IMR-90 (cell line): ENCODE results near the gene PGBD5. TPM values are rescaled to one million over a fixed set of nuclear protein-coding genes. Genes with fewer than 3 reads are reported as not detected.

ENCODE experiments used
- ATAC-seq: fragments of 200-7000 bp; cut with Tn5 transposase; 2 replicates; pipeline ENCODE4 v1.9.1; 2020; ENCODE audit warnings: low read depth, mild to moderate bottlenecking, moderate library complexity
- BruUV-seq: library from RNA; stranded (reverse); fragments of 400-500 nt; replicated peaks from 2 replicates; lab custom pipeline; 2021; lab: Mats Ljungman, UMichigan
- CTCF ChIA-PET: fragments of 300-600 bp; formaldehyde crosslinking; extraction: SDS; loops from one replicate; lab custom pipeline; 2021; ENCODE audit warnings: antibody characterized with exemption; lab: Yijun Ruan, JAX
- POLR2A ChIA-PET: fragments of 300-600 bp; sonication (Branson Sonifier 250); formaldehyde crosslinking; loops from one replicate; lab custom pipeline; 2022; ENCODE audit warnings: antibody characterized with exemption; ENCODE audit not compliant: unreplicated experiment; lab: Charles Lee
- DNase-seq: peaks from one replicate; pipeline ENCODE4 v3.0.0; 2013
- H2AFZ ChIP-seq: replicated peaks from 2 replicates; pipeline ENCODE3; 2013; ENCODE audit warnings: low read length, mild to moderate bottlenecking; ENCODE audit not compliant: poor library complexity
- H2AK5ac ChIP-seq: 2 replicates; pipeline ENCODE4 v1.6.1; 2013; ENCODE audit warnings: low read depth, low read length, inconsistent platforms
- H2AK9ac ChIP-seq: replicated peaks from 2 replicates; pipeline ENCODE3; 2013; ENCODE audit warnings: mild to moderate bottlenecking, low read depth, low read length, moderate library complexity; ENCODE audit not compliant: poor library complexity
- H2BK120ac ChIP-seq: 2 replicates; pipeline ENCODE4 v1.6.1; 2013; ENCODE audit warnings: low read depth, low read length, inconsistent platforms
- H2BK15ac ChIP-seq: 3 replicates; pipeline ENCODE4 v1.6.1; 2013; ENCODE audit warnings: low read depth, low read length, inconsistent platforms
- H2BK20ac ChIP-seq: 2 replicates; pipeline ENCODE4 v1.6.1; 2013; ENCODE audit warnings: low read depth, mild to moderate bottlenecking, inconsistent platforms, low read length, moderate library complexity
- H2BK5ac ChIP-seq: 2 replicates; pipeline ENCODE4 v1.6.1; 2013; ENCODE audit warnings: mild to moderate bottlenecking, low read depth, low read length, inconsistent platforms; ENCODE audit not compliant: poor library complexity, severe bottlenecking
- H3K14ac ChIP-seq: replicated peaks from 2 replicates; pipeline ENCODE4 v1.6.1; 2013; ENCODE audit warnings: low read depth, low read length, inconsistent platforms
- H3K18ac ChIP-seq: 2 replicates; pipeline ENCODE4 v1.6.1; 2013; ENCODE audit warnings: low read depth, low read length, control low read depth
- H3K23ac ChIP-seq: 2 replicates; pipeline ENCODE4 v1.6.1; 2013; ENCODE audit warnings: low read depth, low read length, inconsistent platforms
- H3K27ac ChIP-seq: 2 replicates; pipeline ENCODE4 v1.5.1; 2013; ENCODE audit warnings: mild to moderate bottlenecking, control low read depth, low read length; ENCODE audit not compliant: insufficient read depth
- H3K27me3 ChIP-seq: 2 replicates; pipeline ENCODE4 v1.6.1; 2013; ENCODE audit warnings: low read length; ENCODE audit not compliant: control insufficient read depth, insufficient read depth
- H3K36me3 ChIP-seq: 2 replicates; pipeline ENCODE4 v1.6.1; 2013; ENCODE audit warnings: low read length, mixed read lengths; ENCODE audit not compliant: control insufficient read depth, insufficient read depth
- H3K4ac ChIP-seq: 2 replicates; pipeline ENCODE4 v1.6.1; 2013; ENCODE audit warnings: low read depth, low read length, inconsistent platforms
- H3K4me1 ChIP-seq: 2 replicates; pipeline ENCODE4 v1.6.1; 2013; ENCODE audit warnings: low read length, mixed read lengths; ENCODE audit not compliant: control insufficient read depth, insufficient read depth
- H3K4me2 ChIP-seq: 2 replicates; pipeline ENCODE4 v1.6.1; 2013; ENCODE audit warnings: low read depth, mild to moderate bottlenecking, control low read depth, low read length, moderate library complexity
- H3K4me3 ChIP-seq: 2 replicates; pipeline ENCODE4 v1.5.1; 2013; ENCODE audit warnings: low read depth, mild to moderate bottlenecking, control low read depth, low read length, moderate library complexity; ENCODE audit not compliant: insufficient read depth
- H3K56ac ChIP-seq: 2 replicates; pipeline ENCODE4 v1.6.1; 2013; ENCODE audit warnings: low read length, inconsistent platforms; ENCODE audit not compliant: insufficient read depth; ENCODE audit errors: extremely low read depth
- H3K79me1 ChIP-seq, 2 experiments: 2 replicates each; pipeline ENCODE4 v1.6.1; 2013; ENCODE audit warnings: low read length in 2 of 2, inconsistent platforms in 1 of 2, low read depth in 1 of 2
- H3K9ac ChIP-seq: 2 replicates; pipeline ENCODE4 v1.6.1; 2013; ENCODE audit warnings: low read depth, low read length, control low read depth
- H3K9me1 ChIP-seq: 2 replicates; pipeline ENCODE4 v1.6.1; 2013; ENCODE audit warnings: low read length, inconsistent platforms; ENCODE audit not compliant: insufficient read depth
- H3K9me3 ChIP-seq: 2 replicates; pipeline ENCODE4 v1.6.1; 2013; ENCODE audit warnings: low read length; ENCODE audit not compliant: control insufficient read depth, insufficient read depth
- H4K20me1 ChIP-seq: 2 replicates; pipeline ENCODE4 v1.6.1; 2013; ENCODE audit warnings: low read length, inconsistent platforms; ENCODE audit not compliant: insufficient read depth
- H4K5ac ChIP-seq: 2 replicates; pipeline ENCODE4 v1.6.1; 2013; ENCODE audit warnings: mild to moderate bottlenecking, low read depth, low read length, control low read depth
- H4K8ac ChIP-seq, 2 experiments: 2 replicates each; pipeline ENCODE4 v1.6.1; 2013; ENCODE audit warnings: low read depth in 2 of 2, low read length in 2 of 2, control low read depth in 1 of 2, inconsistent platforms in 1 of 2
- H4K91ac ChIP-seq: 2 replicates; pipeline ENCODE4 v1.6.1; 2013; ENCODE audit warnings: low read depth, low read length, inconsistent platforms; ENCODE audit not compliant: insufficient read depth
- BHLHE40 ChIP-seq: fragments of 150-350 bp; IDR thresholded peaks from 2 replicates; pipeline ENCODE4 v1.6.1; 2016; ENCODE audit warnings: mild to moderate bottlenecking, low read depth, low read length
- CEBPB ChIP-seq: IDR thresholded peaks from 2 replicates; pipeline ENCODE4 v1.6.1; 2012; ENCODE audit warnings: low read depth, low read length, improper control_type of control experiment
- CHD1 ChIP-seq: IDR thresholded peaks from 2 replicates; pipeline ENCODE4 v1.6.1; 2012; ENCODE audit warnings: low read depth, low read length, improper control_type of control experiment
- ELK1 ChIP-seq: fragments of 150-350 bp; IDR thresholded peaks from 2 replicates; pipeline ENCODE4 v1.6.1; 2016; ENCODE audit warnings: low read depth, mild to moderate bottlenecking, low read length, moderate library complexity, borderline replicate concordance
- MAZ ChIP-seq: IDR thresholded peaks from 2 replicates; pipeline ENCODE4 v1.6.1; 2012; ENCODE audit warnings: low read depth, mild to moderate bottlenecking, low read length, improper control_type of control experiment, moderate library complexity, borderline replicate concordance
- NFE2L2 ChIP-seq: fragments of 150-350 bp; IDR thresholded peaks from 2 replicates; pipeline ENCODE4 v1.6.1; 2016; ENCODE audit warnings: low read depth, mild to moderate bottlenecking, low read length
- RAD21 ChIP-seq: IDR thresholded peaks from 2 replicates; pipeline ENCODE4 v1.6.1; 2012; ENCODE audit warnings: low read length, improper control_type of control experiment
- RCOR1 ChIP-seq: IDR thresholded peaks from 2 replicates; pipeline ENCODE4 v1.6.1; 2012; ENCODE audit warnings: mild to moderate bottlenecking, low read length, improper control_type of control experiment; ENCODE audit not compliant: insufficient replicate concordance
- RFX5 ChIP-seq: IDR thresholded peaks from 2 replicates; pipeline ENCODE4 v1.8.0; 2012; ENCODE audit warnings: low read depth, mild to moderate bottlenecking, low read length, moderate library complexity
- USF2 ChIP-seq: fragments of 150-350 bp; IDR thresholded peaks from 2 replicates; pipeline ENCODE4 v1.6.1; 2017; ENCODE audit warnings: mild to moderate bottlenecking, antibody characterized with exemption, low read length, low read depth
- WGBS, 2 experiments: methylation state at CpG; one replicate each; pipeline versions ENCODE4 v1.1.5 to v1.1.7; 2013; ENCODE audit warnings: missing lambda C conversion rate in 2 of 2; ENCODE audit not compliant: insufficient read length in 1 of 2; ENCODE audit errors: extremely low coverage in 2 of 2; 5-methylcytosine and 5-hydroxymethylcytosine counted together
- dilution Hi-C: fragments of 300-500 bp; cut with HindIII; formaldehyde crosslinking; loops from one replicate; pipeline ENCODE4 v1.14.3; 2018; ENCODE audit warnings: low sequenced_read_pairs; ENCODE audit not compliant: unreplicated experiment
- in situ Hi-C: fragments of 300-500 bp; cut with MboI; formaldehyde crosslinking; loops from 3 replicates; pipeline ENCODE4 v1.14.3; 2019; ENCODE audit warnings: low sequenced_read_pairs, inconsistent platforms, mixed read lengths
- intact Hi-C: fragments of 100-400 bp; cut with micrococcal nuclease; formaldehyde crosslinking; loops from 2 replicates; pipeline ENCODE4 v1.10.0; 2022
- polyA plus RNA-seq, 3 experiments: library from polyadenylated mRNA; depleted of rRNA; stranded (reverse); fragments of >200 nt; gene quantifications; 2 replicates each; pipeline ENCODE4 v1.2.3, GENCODE V29; 2012; ENCODE audit warnings: low replicate concordance in 1 of 3
- total RNA-seq: library from RNA; depleted of rRNA; stranded (reverse); fragments of >200 nt; gene quantifications from 2 replicates; pipeline ENCODE4 v1.2.3, GENCODE V29; 2012

The PGBD5 gene
- total and polyA plus RNA-seq, 2 of the 4 experiments (the other 2 are of a cell fraction): 0.18 to 0.36 TPM

- Histone ChIP-seq H3K36me3 (no peaks in the 10 kb centered on the region), H3K27me3 (no peaks in the 10 kb centered on the region), H4K91ac (no peak overlapping the region), H3K79me1 (no peaks in the 10 kb centered on the region), H3K4me2 (no peak overlapping the region), H2BK20ac (no peak overlapping the region), H4K5ac (no peak overlapping the region), H2BK5ac (no peak overlapping the region), H2AFZ (no peak overlapping the region), H2BK15ac (no peak overlapping the region), H3K9ac (no peak overlapping the region), H3K23ac (no peak overlapping the region), H3K9me3 (no peaks in the 10 kb centered on the region), H3K56ac (no peak overlapping the region), H4K20me1 (no peaks in the 10 kb centered on the region), H3K9me1 (no peaks in the 10 kb centered on the region), H3K27ac (no peak overlapping the region), H3K4ac (no peak overlapping the region), H2BK120ac (no peak overlapping the region), H3K18ac (no peak overlapping the region), H4K8ac (no peak overlapping the region), H3K14ac (no peak overlapping the region), H2AK9ac (no peak overlapping the region), H3K4me3 (no peak overlapping the region), H3K4me1 (no peaks in the 10 kb centered on the region), H2AK5ac (no peak overlapping the region)
- intact Hi-C loops (no loop called here), dilution Hi-C loops (no loop called here), in situ Hi-C loops (no loop called here)
- no peak for TF ChIP-seq RCOR1
- TF ChIP-seq USF2: no peak
- TF ChIP-seq BHLHE40: no peak
- TF ChIP-seq ELK1: no peak
- no peak for TF ChIP-seq NFE2L2
- no peak for TF ChIP-seq RAD21
- no peak for TF ChIP-seq MAZ
- no peak for TF ChIP-seq CEBPB
- TF ChIP-seq RFX5: no peak
- no peak for TF ChIP-seq CHD1
- BruUV-seq: no TSS peak
- ChIA-PET POLR2A (no interaction called here), CTCF (no interaction called here)
- WGBS, 2 experiments: no CpG with 5 or more reads among the region's 1 CpG
- DNase-seq (no peak), ATAC-seq (no peak)
These were observed 39.6 kb upstream of the PGBD5 start for GRCh38 chr1:230465691-230466090.
